Upper lobe of left lung (tissue), 6 donors: Measurements from ENCODE around the gene MMP21. TPM values are rescaled to one million over a fixed set of nuclear protein-coding genes. Genes with fewer than 3 reads are reported as not detected.

Experiments used
- ATAC-seq, 2 donors: fragments of 200-7000 bp; cut with Tn5 transposase; one replicate each; pipeline ENCODE4 v1.9.1; 2022; ENCODE audit warnings: mild to moderate bottlenecking in 2 of 2, moderate library complexity in 2 of 2; ENCODE audit not compliant: low FRiP score in 2 of 2
- DNase-seq, 2 donors: peaks; one replicate each; pipeline ENCODE4 v3.0.0-alpha.2; 2019 to 2020
- H3K27ac ChIP-seq, 4 donors: fragments of 200-600 bp; sonication (generic); one replicate each; pipeline ENCODE4 v1.5.1; 2016 to 2019
- H3K27me3 ChIP-seq, 4 donors: fragments of 200-600 bp; sonication (generic); one replicate each; pipeline ENCODE4 v1.5.1; 2017 to 2019
- H3K36me3 ChIP-seq, 4 donors: fragments of 200-600 bp; sonication (generic); one replicate each; pipeline ENCODE4 v1.5.1; 2016 to 2019
- H3K4me1 ChIP-seq, 4 donors: fragments of 200-600 bp; sonication (generic); one replicate each; pipeline ENCODE4 v1.5.1; 2018 to 2019
- H3K4me3 ChIP-seq, 4 donors: fragments of 200-600 bp; sonication (generic); one replicate each; pipeline ENCODE4 v1.5.1; 2017 to 2019; ENCODE audit warnings: mild to moderate bottlenecking in 2 of 4, moderate library complexity in 1 of 4
- H3K9me3 ChIP-seq, 4 donors: fragments of 200-600 bp; sonication (generic); one replicate each; pipeline ENCODE4 v1.5.1; 2018 to 2019
- CTCF ChIP-seq, 6 experiments: fragments of 450-650 bp in 4 of 6; fragments of 200-600 bp in 2 of 6; sonication (generic) in 2 of 6; IDR thresholded peaks; one replicate each; pipeline ENCODE4 v1.5.1; 2016 to 2019; ENCODE audit warnings: antibody characterized with exemption in 6 of 6
- EP300 ChIP-seq, 4 donors: sonication (generic); formaldehyde crosslinking; IDR thresholded peaks; one replicate each; pipeline ENCODE4 v1.5.1; 2017; ENCODE audit warnings: antibody characterized with exemption in 4 of 4, control low read depth in 2 of 4
- POLR2A ChIP-seq, 4 donors: fragments of 450-650 bp; IDR thresholded peaks; one replicate each; pipeline ENCODE4 v1.5.1; 2016 to 2017; ENCODE audit warnings: antibody characterized with exemption in 4 of 4, mild to moderate bottlenecking in 2 of 4
- POLR2AphosphoS5 ChIP-seq, 2 donors: sonication (generic); formaldehyde crosslinking; IDR thresholded peaks; one replicate each; pipeline ENCODE4 v1.5.1; 2017; ENCODE audit warnings: antibody characterized with exemption in 2 of 2
- WGBS, 2 donors: methylation state at CpG; one replicate each; pipeline ENCODE4 v1.1.5; 2017 to 2018; 5-methylcytosine and 5-hydroxymethylcytosine counted together
- small RNA-seq, 4 donors: library from RNA; depleted of rRNA; stranded (forward); fragments of <200 nt; gene quantifications; one replicate each; pipeline ENCODE3, GENCODE V24; 2016
- total RNA-seq, 6 donors: library from RNA; depleted of rRNA in 4 of 6; stranded (reverse); fragments of >200 nt in 4 of 6; gene quantifications; one replicate each; pipeline versions ENCODE4 v1.1.0 to v1.2.1, GENCODE V29; 2016 to 2021
- donor health status: DM: no; HTN: no; CAD: no; lungs with moderate emphysema.
- donor health status: DM: no; HTN: yes; CAD: no; lungs with severe emphysema.

Gene MMP21
- total RNA-seq, 6 donors from 2014 or later, result 0.13 to 3.1 (median 0.69) TPM; not detected in 1

- peaks cover 13 to 40% (median 22%) of the 10 kb centered on the region in 4 donors for H3K36me3 ChIP-seq
- H3K27ac ChIP-seq, result peak overlapping the region; percentile 84 to 93 (median 90)
- H3K4me1 ChIP-seq, result peaks cover 18 to 25% (median 19%) of the 10 kb centered on the region in 4 donors
- peak overlapping the region; percentile 67 to 88 (median 82) for H3K4me3 ChIP-seq
- TF ChIP-seq POLR2AphosphoS5 (IDR thresholded peaks at IDR 0.05) (no peak), EP300 (IDR thresholded peaks at IDR 0.05) (no peak), POLR2A (IDR thresholded peaks at IDR 0.05) (no peak), CTCF (IDR thresholded peaks at IDR 0.05) (no peak)
- DNase-seq (no peak), ATAC-seq (no peak)
- no peaks in the 10 kb centered on the region for H3K9me3 ChIP-seq
- H3K27me3 ChIP-seq, result no peaks in the 10 kb centered on the region
- 1% methylated on average over 14 to 15 of the region's 15 CpGs for WGBS, 2 donors
These were observed 55.6 kb downstream of the MMP21 start for GRCh38 chr10:125720002-125720382.

GRCh38 chr10:125719173-125720001 lies 56.2 kb downstream of the MMP21 start, which contains the start of gene EDRF1:
Gene EDRF1 (plus strand): TSS chr10:125719709. CDS start chr10:125719808, 99 bp downstream.
- H3K4me1 ChIP-seq, result peaks cover 18 to 25% (median 19%) of the 10 kb centered on the region in 4 donors
- H3K9me3 ChIP-seq, result no peaks in the 10 kb centered on the region
- no peaks in the 10 kb centered on the region for H3K27me3 ChIP-seq
- WGBS, 2 donors, result 0% methylated on average over 19 to 47 of the region's 72 CpGs
- peaks cover 12 to 34% (median 17%) of the 10 kb centered on the region in 4 donors for H3K36me3 ChIP-seq
- DNase-seq (peak; percentile 98), ATAC-seq (peak; percentile 100)
- TF ChIP-seq EP300 (IDR thresholded peaks at IDR 0.05) (peak in 1 of 4 donors; percentile 9), POLR2A (IDR thresholded peaks at IDR 0.05) (peak in 3 of 4 donors; percentile 18 to 87 (median 76)), CTCF (IDR thresholded peaks at IDR 0.05) (peak in 1 of 6 experiments; percentile 30), POLR2AphosphoS5 (IDR thresholded peaks at IDR 0.05) (peak; percentile 83 to 91)
- peak within 1 kb of the TSS; percentile 84 to 93 (median 90) for H3K27ac ChIP-seq
- H3K4me3 ChIP-seq, result peak within 1 kb of the TSS; percentile 67 to 88 (median 86)

Small RNA genes within 50 kb of the gene (small RNA-seq; reads per million reads assigned to genes)
- 0 to 0.14 (median 0.03) reads per million in 4 donors for gene MIR4484

Other genes starting within 250 kb of the MMP21 start
- gene TEX36, start 92.7 kb downstream of the MMP21 start, total RNA-seq, result not detected
- 10 to 100 TPM; 12.0 to 47.1 (median 19.4) TPM for gene EDRF1, start 56.1 kb downstream of the MMP21 start, total RNA-seq
- 10 to 100 TPM; 26.3 to 48.0 (median 37.2) TPM for gene UROS, start 47.4 kb upstream of the MMP21 start, total RNA-seq
- gene BCCIP, start 47.7 kb upstream of the MMP21 start, total RNA-seq, result 10 to 100 TPM; 13.7 to 53.8 (median 35.2) TPM
- 10 to 100 TPM in 5 of 6 donors, 1 to 10 TPM in 1; 9.4 to 37.2 (median 28.0) TPM for gene DHX32, start 105.5 kb upstream of the MMP21 start, total RNA-seq
- 10 to 100 TPM in 3 of 6 donors, 1 to 10 TPM in 3; 2.1 to 42.9 (median 16.6) TPM for gene FANK1, start 120.7 kb upstream of the MMP21 start, total RNA-seq